ENCODE measurements around the gene MAGI1. TPM values are rescaled to one million over a fixed set of nuclear protein-coding genes. Genes with fewer than 3 reads are reported as not detected.

Gene MAGI1
- total RNA-seq, 1 donor from 2014 or later = 45.8 TPM

DNA sequence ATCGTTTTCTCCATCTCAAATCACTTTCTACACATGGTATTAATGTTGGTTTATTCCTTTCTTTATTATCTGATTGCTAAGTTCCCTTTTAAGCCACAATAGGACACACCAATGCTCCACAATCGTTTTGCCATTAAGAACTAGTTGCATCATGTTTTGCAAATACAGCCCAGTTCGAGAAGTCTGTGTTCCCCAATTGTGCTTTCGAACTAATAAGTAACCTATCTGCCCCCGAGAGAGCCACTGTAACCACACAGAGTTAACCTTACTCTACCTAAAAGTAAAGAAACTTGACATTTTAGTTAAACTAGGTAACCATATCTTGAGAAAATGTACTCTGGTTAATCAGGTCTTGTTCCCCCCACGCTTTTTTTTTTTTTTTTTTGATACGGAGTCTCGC lies 39.1 kb downstream of the MAGI1 start:
- intact Hi-C loops (cut with DNase I) = no loop called here
- ATAC-seq = peak; percentile 68
- Histone ChIP-seq H3K4me3 (no peak overlapping the region), H3K27me3 (no peaks in the 10 kb centered on the region), H3K4me1 (peaks cover 15% of the 10 kb centered on the region), H3K36me3 (no peaks in the 10 kb centered on the region), H3K27ac (peak overlapping the region; percentile 47), H3K9me3 (no peaks in the 10 kb centered on the region)
- no peak for TF ChIP-seq CTCF (IDR thresholded peaks at IDR 0.05)
- DNase-seq = no peak

GRCh38 chr3:65996589-65996988 lies 42.1 kb downstream of the MAGI1 start:
- no peaks in the 10 kb centered on the region for H3K36me3 ChIP-seq
- peak overlapping the region; percentile 39 for H3K27ac ChIP-seq
- no peak overlapping the region for H3K4me3 ChIP-seq
- H3K4me1 ChIP-seq = peaks cover 15% of the 10 kb centered on the region
- ATAC-seq (peak; percentile 82), DNase-seq (peak; percentile 74)
- intact Hi-C loops (cut with DNase I) = no loop called here
- H3K27me3 ChIP-seq = no peaks in the 10 kb centered on the region
- no peak for TF ChIP-seq CTCF (IDR thresholded peaks at IDR 0.05)
- no peaks in the 10 kb centered on the region for H3K9me3 ChIP-seq

DNA sequence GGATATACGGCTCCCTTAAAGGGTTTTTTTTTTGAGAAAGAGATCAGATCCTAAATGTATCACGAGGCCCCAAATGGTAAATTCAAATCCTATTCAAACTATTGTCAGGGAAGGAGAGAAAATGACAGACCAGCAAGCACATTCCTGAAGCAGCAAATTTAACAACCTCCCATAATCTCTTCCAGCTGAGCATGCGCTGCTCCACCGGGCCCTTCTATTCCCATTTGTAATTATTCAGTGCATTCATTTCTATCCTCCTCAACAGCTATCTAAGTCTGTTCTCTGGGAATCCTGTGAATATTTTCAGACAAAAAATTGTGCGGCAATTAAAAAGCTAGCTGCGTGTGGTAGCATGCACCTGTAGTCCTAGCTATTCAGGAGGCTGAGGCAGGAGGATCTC lies 43.2 kb downstream of the MAGI1 start:
- no peak for TF ChIP-seq CTCF (IDR thresholded peaks at IDR 0.05)
- Histone ChIP-seq H3K9me3 (no peaks in the 10 kb centered on the region), H3K4me1 (peaks cover 15% of the 10 kb centered on the region), H3K27me3 (no peaks in the 10 kb centered on the region), H3K4me3 (no peak overlapping the region), H3K27ac (no peak overlapping the region), H3K36me3 (no peaks in the 10 kb centered on the region)
- intact Hi-C loops (cut with DNase I) = no loop called here
- ATAC-seq = no peak
- DNase-seq = no peak

- intact Hi-C loops (cut with DNase I) = no loop called here
- Histone ChIP-seq H3K27me3 (no peaks in the 10 kb centered on the region), H3K9me3 (no peaks in the 10 kb centered on the region), H3K27ac (no peak overlapping the region), H3K4me3 (no peak overlapping the region), H3K36me3 (no peaks in the 10 kb centered on the region), H3K4me1 (peaks cover 15% of the 10 kb centered on the region)
- DNase-seq = no peak
- TF ChIP-seq CTCF (IDR thresholded peaks at IDR 0.05) = no peak
- ATAC-seq = no peak
Measured at GRCh38 chr3:65995030-65995429, 43.7 kb downstream of the MAGI1 start.

- Histone ChIP-seq H3K4me1 (peaks cover 14% of the 10 kb centered on the region), H3K4me3 (no peak overlapping the region), H3K27ac (no peak overlapping the region), H3K36me3 (no peaks in the 10 kb centered on the region), H3K27me3 (no peaks in the 10 kb centered on the region), H3K9me3 (no peaks in the 10 kb centered on the region)
- intact Hi-C loops (cut with DNase I) = no loop called here
- DNase-seq (no peak), ATAC-seq (no peak)
- TF ChIP-seq CTCF (IDR thresholded peaks at IDR 0.05) = no peak
Measured at GRCh38 chr3:65993134-65993900, 45.4 kb downstream of the MAGI1 start.
